ENCODE measurements around the gene OPCML. TPM values are rescaled to one million over a fixed set of nuclear protein-coding genes. Genes with fewer than 3 reads are reported as not detected.

Gene OPCML
- total RNA-seq, 2 donors from 2014 or later, result under 0.01 TPM; not detected in 1

- Histone ChIP-seq H3K27me3 (no peaks in the 10 kb centered on the region), H3K36me3 (replicated peaks in 1 of 2; ENCODE audit: insufficient read depth in 1 of 2, low read depth in 2 of 2) (no peaks in the 10 kb centered on the region), H3K4me1 (no peaks in the 10 kb centered on the region), H3K27ac (no peak overlapping the region), H3K4me3 (no peak overlapping the region), H3K9me3 (no peaks in the 10 kb centered on the region)
- DNase-seq, result no peak
- intact Hi-C loops (cut with DNase I), result no loop called here
- TF ChIP-seq POLR2A (IDR thresholded peaks at IDR 0.05) (no peak), CTCF (IDR thresholded peaks at IDR 0.05) (no peak)
- 80 to 89% methylated on average over 24 to 54 of the region's 54 CpGs for WGBS, 2 donors
- ATAC-seq, result no peak
Measured at GRCh38 chr11:133360860-133361688, 171.2 kb downstream of the OPCML start.

- Histone ChIP-seq H3K9me3 (no peaks in the 10 kb centered on the region), H3K36me3 (replicated peaks in 1 of 2; ENCODE audit: insufficient read depth in 1 of 2, low read depth in 2 of 2) (no peaks in the 10 kb centered on the region), H3K4me1 (no peaks in the 10 kb centered on the region), H3K27me3 (no peaks in the 10 kb centered on the region), H3K27ac (no peak overlapping the region), H3K4me3 (no peak overlapping the region)
- TF ChIP-seq CTCF (IDR thresholded peaks at IDR 0.05), result no peak
- no peak for TF ChIP-seq POLR2A (IDR thresholded peaks at IDR 0.05)
- WGBS, 2 donors, result 32 to 41% methylated on average over 2 of the region's 2 CpGs
- no peak for ATAC-seq
- DNase-seq, result no peak
- intact Hi-C loops (cut with DNase I), result no loop called here
Measured at GRCh38 chr11:133355095-133355494, 177.2 kb downstream of the OPCML start.

- Histone ChIP-seq H3K4me3 (no peak overlapping the region), H3K27ac (no peak overlapping the region), H3K36me3 (replicated peaks in 1 of 2; ENCODE audit: insufficient read depth in 1 of 2, low read depth in 2 of 2) (no peaks in the 10 kb centered on the region), H3K4me1 (no peaks in the 10 kb centered on the region), H3K9me3 (no peaks in the 10 kb centered on the region), H3K27me3 (no peaks in the 10 kb centered on the region)
- TF ChIP-seq POLR2A (IDR thresholded peaks at IDR 0.05), result no peak
- TF ChIP-seq CTCF (IDR thresholded peaks at IDR 0.05), result no peak
- intact Hi-C loops (cut with DNase I), result no loop called here
- ATAC-seq, result no peak
- whole genome bisulfite sequencing, 2 donors, result 56 to 62% methylated on average over 4 of the region's 4 CpGs
- DNase-seq, result no peak
Measured at GRCh38 chr11:133354069-133354468, 178.2 kb downstream of the OPCML start.

GRCh38 chr11:133350045-133350444 is 182.3 kb downstream of the OPCML start:
- Histone ChIP-seq H3K27me3 (no peaks in the 10 kb centered on the region), H3K4me1 (no peaks in the 10 kb centered on the region), H3K4me3 (no peak overlapping the region), H3K9me3 (no peaks in the 10 kb centered on the region), H3K36me3 (replicated peaks in 1 of 2; ENCODE audit: insufficient read depth in 1 of 2, low read depth in 2 of 2) (no peaks in the 10 kb centered on the region), H3K27ac (no peak overlapping the region)
- DNase-seq, result no peak
- WGBS, 2 donors, result 36 to 44% methylated on average over 3 of the region's 3 CpGs
- intact Hi-C loops (cut with DNase I), result no loop called here
- TF ChIP-seq CTCF (IDR thresholded peaks at IDR 0.05) (no peak), POLR2A (IDR thresholded peaks at IDR 0.05) (no peak)
- no peak for ATAC-seq

- Histone ChIP-seq H3K36me3 (replicated peaks in 1 of 2; ENCODE audit: insufficient read depth in 1 of 2, low read depth in 2 of 2) (no peaks in the 10 kb centered on the region), H3K4me3 (no peak overlapping the region), H3K27me3 (no peaks in the 10 kb centered on the region), H3K4me1 (no peaks in the 10 kb centered on the region), H3K27ac (no peak overlapping the region), H3K9me3 (no peaks in the 10 kb centered on the region)
- 45% methylated on average over 5 of the region's 5 CpGs for WGBS, 2 donors
- ATAC-seq (no peak), DNase-seq (no peak)
- TF ChIP-seq CTCF (IDR thresholded peaks at IDR 0.05), result no peak
- TF ChIP-seq POLR2A (IDR thresholded peaks at IDR 0.05), result no peak
- intact Hi-C loops (cut with DNase I), result no loop called here
Measured at GRCh38 chr11:133347988-133348387, 184.3 kb downstream of the OPCML start.
